Fibroblast of lung (primary cell): ENCODE results near the gene KPNA5.

Experiments
- EZH2 ChIP-seq: IDR thresholded peaks from 2 replicates; pipeline ENCODE4 v1.5.1; 2012; ENCODE audit warnings: low read length, control low read depth, mild to moderate bottlenecking; ENCODE audit errors: missing control alignments
- TF ChIP-seq, protein P1 (sequence below), 2 donors: IDR thresholded peaks in 1 of 2; conservative IDR thresholded peaks in 1 of 2; 1 replicate in 1 of 2; 2 replicates in 1 of 2; pipeline ENCODE4 v1.5.1; 2011 to 2012; ENCODE audit warnings: low read length in 2 of 2, control low read depth in 1 of 2, inconsistent platforms in 1 of 2, low read depth in 1 of 2, mild to moderate bottlenecking in 1 of 2

DNA sequence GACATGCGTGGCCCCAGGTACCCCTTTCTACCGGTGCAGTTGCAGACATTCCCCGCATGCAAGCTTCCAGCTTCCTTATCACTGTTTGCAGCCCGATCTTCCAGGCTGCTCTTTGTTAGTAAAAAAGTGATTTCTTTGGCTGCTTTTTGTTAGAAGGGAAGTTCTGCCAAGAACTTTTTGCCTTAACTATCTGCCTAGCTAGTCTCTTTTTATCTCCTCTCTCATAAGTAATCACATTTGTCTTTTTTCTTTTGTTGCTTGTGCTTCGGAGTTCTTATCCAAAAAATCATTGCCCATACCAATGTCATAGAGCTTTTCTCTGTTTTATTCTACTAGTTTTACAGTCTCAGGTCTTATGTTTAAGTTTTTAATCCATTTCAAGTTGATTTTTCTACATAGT is 64.2 kb downstream of the KPNA5 start:
- TF ChIP-seq, protein P1, sequence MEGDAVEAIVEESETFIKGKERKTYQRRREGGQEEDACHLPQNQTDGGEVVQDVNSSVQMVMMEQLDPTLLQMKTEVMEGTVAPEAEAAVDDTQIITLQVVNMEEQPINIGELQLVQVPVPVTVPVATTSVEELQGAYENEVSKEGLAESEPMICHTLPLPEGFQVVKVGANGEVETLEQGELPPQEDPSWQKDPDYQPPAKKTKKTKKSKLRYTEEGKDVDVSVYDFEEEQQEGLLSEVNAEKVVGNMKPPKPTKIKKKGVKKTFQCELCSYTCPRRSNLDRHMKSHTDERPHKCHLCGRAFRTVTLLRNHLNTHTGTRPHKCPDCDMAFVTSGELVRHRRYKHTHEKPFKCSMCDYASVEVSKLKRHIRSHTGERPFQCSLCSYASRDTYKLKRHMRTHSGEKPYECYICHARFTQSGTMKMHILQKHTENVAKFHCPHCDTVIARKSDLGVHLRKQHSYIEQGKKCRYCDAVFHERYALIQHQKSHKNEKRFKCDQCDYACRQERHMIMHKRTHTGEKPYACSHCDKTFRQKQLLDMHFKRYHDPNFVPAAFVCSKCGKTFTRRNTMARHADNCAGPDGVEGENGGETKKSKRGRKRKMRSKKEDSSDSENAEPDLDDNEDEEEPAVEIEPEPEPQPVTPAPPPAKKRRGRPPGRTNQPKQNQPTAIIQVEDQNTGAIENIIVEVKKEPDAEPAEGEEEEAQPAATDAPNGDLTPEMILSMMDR (conservative IDR thresholded peaks at IDR 0.05 in 1 of 2, IDR thresholded peaks at IDR 0.05 in 1 of 2; ENCODE audit: low read depth in 1 of 2, low read length in 2 of 2) = no peak
- TF ChIP-seq EZH2 = no peak
